EL (cell line): ENCODE measurements around the gene HGD.
"Not testable (repeated sequence)": the region's sequence is repeated elsewhere in the genome, so short reads cannot be mapped to it uniquely, and the experiment has no call there.

Experiments used
- DNase-seq: peaks from one replicate; pipeline ENCODE4 v3.0.0-alpha.2; 2016

The HGD gene

DNA sequence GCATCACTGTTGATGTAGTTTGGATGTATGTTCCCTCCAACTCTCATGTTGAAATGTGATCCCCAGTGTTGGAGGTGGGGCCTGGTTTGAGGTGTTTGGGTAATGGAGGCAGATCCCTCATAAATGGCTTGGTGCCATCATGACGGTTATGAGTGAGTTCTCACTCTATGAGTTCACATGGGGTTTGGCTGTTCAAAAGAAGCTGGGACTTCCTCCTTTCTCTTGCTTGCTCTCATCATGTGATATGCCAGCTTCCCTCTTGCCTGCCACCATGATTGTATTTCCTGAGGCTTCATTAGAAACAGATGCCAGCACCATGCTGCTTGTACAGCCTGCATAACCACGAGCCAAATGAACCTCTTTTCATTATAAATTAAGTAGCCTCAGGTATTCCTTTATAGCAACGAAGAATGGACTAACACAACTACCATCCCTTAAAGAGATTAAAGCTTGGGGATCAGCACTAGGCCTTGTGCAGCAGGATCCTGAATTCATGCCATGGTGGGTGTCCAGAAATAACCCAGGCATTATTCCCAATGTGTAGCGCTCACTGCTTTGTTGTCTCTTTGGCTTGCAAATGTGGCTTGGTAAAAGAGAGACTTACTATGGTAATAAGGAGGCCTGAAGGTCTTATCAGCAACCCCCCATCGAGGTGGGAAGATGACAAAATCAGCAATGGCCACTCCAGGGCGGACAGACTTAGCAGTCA is 44.0 kb downstream of the HGD start:
- no peak for DNase-seq

- no peak for DNase-seq
Measured at GRCh38 chr3:120636795-120637401, 45.1 kb downstream of the HGD start.

- DNase-seq: no peak
Measured at GRCh38 chr3:120634539-120634938, 47.5 kb downstream of the HGD start.

DNA sequence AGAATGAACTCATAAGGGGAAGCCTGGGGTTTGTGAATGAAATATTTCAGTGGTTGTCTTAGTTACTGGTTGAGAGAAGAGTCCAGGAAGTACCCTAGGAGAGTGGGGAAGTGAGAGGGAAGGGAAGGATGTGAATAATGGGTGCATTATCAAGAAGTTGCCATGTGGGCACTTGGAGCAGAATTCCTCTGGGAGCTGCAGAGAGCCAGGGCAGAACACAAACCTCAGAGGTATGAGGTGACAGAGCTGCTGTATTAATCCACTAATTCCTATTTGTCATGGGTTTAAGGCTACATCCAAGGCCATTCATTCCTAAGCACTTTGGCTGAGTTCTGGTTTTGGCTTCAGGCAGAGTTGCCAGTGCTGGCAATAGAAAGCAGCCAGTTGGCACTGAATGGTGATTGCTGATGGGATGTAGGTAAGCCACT is 56.9 kb downstream of the HGD start:
- DNase-seq: peak; percentile 7

GRCh38 chr3:120623727-120624093 is 58.3 kb downstream of the HGD start:
- DNase-seq: no peak

DNA sequence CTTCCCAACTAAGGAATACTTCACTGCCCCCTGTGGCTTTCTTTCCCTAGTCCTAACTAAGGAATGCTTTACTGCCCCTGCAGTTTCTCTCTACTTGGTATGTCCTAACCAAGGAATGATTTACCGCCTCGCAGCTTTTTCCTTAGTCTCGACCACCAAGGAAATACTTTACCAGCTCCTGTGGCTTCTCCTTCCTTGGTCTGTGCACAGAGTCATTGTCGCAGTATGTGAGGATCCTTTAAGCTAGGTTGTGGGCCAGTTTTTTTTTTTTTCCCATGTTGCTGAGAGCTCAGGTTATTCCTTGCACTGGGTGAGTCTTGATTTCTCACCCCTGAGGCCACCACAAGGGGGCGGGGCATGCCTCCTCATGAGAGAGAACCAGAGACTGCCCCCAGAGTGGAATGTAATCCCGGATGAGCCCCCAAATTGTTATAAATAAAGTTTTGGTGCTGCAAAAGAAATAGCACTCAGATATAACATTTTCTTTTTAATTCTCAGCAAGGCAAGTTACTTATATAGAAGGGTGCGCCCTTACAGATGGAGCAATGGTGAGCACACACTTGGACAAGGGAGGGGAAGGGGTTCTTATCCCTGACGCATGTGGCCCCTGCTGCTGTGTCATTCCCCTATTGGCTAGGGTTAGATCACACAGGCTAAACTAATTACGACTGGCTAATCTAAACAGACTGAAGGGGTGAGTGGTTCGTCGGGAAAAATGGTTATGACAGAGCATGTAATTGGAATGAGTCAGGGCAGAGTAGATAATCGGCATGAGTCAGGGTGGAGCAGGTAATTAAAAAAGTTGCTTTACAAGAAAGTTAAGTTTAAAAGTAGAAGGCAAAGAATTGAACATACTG is 58.9 kb downstream of the HGD start:
- DNase-seq: peak; percentile 88

DNA sequence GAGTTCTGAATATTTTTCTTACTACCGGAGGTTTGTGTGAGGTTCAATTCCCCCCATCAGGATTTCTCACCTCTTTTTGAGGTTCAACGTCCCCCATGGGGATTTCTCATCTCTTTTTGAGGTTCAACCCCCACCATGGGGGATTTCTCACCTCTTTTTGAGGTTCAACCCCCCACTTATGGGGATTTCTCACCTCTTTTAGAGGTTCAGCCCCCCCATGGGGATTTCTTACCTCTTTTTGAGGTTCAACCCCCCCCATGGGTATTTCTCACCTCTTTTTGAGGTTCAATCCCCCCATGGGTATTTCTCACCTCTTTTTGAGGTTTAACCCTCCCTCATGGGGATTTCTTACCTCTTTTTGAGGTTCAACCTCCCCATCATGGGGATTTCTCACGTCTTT is 59.6 kb downstream of the HGD start:
- no peak for DNase-seq

- not testable (repeated sequence) for DNase-seq
Measured at GRCh38 chr3:120616745-120617144, 65.3 kb downstream of the HGD start.

DNA sequence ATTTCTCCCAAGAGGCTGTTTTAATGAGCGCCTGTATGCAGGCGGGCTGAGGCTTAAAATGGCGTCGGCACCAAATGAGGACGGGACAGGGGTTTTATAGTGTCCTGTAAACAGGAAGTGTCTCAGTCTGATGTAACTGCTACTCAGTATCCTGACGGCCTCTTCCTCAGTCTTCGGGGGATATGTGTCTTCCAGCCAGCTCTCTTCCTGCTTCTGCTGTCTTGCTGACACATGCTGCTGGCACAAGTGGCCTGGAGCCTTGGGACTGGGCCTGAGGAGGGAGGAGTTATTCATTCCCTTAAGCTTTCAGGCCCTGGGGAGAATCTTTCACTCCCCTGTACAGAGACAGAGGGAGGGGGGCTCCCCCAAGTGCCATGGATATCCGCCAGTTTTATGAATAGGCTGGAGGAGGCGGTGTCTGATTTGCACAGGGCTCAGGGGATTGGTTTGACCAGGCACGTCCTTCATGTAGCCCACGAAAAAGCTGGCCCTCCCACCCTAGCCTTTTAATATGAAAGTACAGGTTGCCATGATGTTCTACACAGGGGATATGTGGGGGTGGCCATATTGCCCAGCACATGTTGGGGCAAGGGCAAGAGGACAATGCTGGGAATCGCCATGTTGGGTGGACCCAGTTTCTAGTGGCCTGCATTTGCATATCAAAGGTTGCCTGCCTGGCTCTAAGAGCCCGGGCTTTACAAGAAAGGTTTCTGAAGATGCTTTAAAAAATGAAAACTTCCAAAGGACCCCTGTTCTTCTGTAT is 66.0 kb downstream of the HGD start:
- DNase-seq: peak; percentile 86

- DNase-seq: no peak
Measured at GRCh38 chr3:120614765-120615164, 67.3 kb downstream of the HGD start.

- no peak for DNase-seq
Measured at GRCh38 chr3:120608506-120608905, 73.5 kb downstream of the HGD start.

DNA sequence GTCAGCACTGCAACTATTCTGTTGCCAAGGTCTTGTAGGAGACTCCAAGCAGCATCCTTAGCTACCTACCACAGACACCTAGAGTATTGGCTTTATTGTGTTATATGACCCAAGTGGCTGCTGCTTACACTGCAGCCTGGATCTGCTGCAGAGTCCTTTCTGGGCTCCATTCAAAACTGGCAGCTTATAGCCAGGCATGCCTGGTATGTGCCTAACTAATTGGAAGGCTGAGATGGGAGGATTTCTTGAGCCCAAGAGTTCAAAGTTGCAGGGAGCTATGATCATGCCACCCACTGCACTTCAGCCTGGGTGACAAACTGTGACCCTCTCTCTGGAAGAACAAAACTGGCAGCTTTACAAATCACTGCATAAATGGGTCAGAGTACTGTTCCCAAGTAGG is 77.3 kb downstream of the HGD start:
- DNase-seq: no peak

DNA sequence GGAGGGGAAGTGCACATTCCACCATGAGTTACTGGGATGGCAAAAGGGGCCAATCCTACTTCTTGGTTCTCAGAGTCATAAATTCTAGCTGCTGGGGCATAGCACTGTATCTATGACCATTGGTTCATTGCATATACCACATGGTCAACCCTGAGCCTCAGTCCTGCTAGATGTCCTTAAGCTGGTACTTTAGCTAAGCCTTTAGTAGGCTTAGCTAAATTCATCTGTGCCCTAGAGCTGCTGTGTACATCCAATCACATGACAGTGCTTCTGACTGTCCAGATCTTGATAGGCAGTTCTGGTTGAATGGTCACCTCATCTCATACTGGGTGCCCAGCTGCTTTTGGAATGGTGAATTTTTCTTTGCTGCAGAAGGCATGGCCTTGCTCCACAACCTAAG is 77.7 kb downstream of the HGD start:
- no peak for DNase-seq

GRCh38 chr3:120602682-120603081 is 79.4 kb downstream of the HGD start:
- DNase-seq: no peak

DNA sequence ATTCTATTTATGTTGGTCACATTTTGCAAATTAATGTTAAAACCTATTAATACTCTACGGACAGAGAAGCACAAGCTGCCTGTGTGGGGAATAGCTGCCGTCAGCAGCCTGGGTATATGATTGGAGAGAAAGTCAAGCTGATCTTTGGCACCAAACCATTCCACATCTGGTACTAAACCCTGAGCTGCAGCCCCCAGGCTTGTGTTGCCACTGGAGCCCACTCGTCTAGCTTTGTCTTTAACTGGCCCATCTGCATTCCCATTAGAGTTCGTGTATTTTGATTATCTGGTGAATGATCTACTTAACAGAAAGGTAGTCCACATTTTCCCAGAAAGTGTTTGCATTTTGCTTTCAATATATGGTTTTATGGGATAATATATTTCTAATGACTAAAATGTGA is 80.5 kb downstream of the HGD start:
- no peak for DNase-seq

DNA sequence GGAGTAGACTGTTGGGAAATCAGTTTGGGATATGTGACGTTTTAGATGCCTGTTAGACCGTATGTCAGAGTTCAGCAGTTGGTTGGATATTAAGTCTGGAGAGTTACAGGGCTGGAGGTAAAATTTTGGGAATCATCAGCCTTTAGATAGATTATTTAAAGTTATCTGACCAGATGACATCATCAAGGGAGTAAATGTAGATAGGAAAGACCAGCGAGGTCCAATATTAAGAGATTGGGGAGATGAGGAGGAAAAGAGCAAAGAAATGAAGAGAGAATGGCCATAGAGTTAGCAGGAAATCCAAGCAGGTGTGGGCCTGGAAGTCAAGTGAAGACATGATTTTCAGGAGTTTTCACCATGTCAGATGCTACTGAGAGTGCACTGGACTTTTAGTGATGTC is 82.8 kb downstream of the HGD start:
- no peak for DNase-seq

DNA sequence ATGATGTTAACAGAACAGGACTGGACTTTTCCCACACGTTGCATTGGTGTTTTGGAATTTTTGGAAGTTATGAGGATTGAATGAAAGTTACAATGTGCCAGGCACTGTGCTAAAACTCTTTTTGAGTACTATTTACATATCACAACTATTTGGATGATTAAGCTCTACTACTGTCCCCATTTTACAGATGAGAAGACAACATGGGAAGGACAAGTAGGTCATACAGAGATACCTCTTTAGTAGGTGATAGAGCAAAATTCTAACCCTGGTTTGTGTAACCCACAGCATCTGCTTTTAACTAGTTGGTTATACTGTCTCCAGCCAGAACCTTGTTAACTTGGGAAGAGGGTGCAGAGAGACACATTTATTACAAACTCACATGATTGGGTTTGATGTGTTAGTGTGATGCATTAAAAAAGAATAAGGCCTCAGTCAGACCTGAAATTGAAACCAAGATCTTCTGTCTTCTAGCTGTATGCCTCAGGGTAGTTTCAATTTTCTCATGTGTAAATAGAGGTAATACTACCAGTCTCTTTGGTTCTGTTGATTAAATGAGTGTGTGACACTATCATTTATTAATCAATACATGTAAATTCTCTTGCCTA is 84.5 kb downstream of the HGD start:
- no peak for DNase-seq

DNA sequence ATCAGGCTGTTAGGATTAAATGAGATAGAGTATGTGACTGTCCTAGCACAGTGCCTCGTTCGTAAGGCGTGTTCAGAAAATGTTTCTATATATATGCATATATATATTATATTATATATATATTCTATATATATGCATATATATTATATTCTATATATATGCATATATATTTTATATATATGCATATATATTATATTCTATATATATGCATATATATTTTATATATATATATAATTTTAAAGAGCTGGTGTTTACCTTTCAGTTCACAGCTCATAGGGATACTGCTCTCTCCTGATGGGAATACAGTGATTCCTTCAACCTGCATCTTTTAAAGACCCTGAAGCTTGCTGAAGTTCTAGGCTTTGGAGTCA is 85.2 kb downstream of the HGD start:
- DNase-seq: no peak

DNA sequence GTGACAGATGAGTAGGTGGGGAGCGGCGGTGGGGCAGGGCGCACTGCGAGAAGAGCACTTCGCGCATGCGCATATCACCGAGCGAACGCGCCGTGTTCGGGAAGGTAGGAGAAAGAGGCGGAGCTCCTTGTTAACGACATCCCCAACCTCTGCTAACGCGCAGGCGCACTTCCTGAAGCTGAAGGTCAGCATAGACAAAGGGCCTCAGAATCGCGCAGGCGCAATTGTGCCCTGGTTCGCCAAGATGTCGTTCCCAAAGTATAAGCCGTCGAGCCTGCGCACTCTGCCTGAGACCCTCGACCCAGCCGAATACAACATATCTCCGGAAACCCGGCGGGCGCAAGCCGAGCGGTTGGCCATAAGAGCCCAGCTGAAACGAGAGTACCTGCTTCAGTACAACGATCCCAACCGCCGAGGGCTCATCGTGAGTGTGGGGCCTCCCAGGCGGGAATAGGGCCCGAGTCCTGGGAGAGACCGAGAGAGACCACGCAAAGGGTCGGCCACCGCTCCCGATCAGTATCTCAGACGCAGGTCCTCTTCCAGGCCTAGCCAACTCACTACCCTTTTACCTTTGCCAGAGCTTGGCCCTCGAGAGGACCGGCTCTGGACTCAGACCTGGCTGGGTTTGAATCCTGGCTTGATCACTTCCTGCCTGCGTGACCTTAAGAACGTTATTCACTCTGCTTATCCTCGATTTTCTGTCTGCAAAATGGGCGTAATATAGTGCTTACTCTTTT is 85.8 kb downstream of the HGD start, which contains the start of gene NDUFB4:
TSS of gene NDUFB4 (plus strand) at position 221 of the 737 bp plus-strand sequence. CDS start at position 245, 24 bp downstream.
- DNase-seq: peak; percentile 99

- DNase-seq: no peak
Measured at GRCh38 chr3:120595788-120596115, 86.3 kb downstream of the HGD start.

DNA sequence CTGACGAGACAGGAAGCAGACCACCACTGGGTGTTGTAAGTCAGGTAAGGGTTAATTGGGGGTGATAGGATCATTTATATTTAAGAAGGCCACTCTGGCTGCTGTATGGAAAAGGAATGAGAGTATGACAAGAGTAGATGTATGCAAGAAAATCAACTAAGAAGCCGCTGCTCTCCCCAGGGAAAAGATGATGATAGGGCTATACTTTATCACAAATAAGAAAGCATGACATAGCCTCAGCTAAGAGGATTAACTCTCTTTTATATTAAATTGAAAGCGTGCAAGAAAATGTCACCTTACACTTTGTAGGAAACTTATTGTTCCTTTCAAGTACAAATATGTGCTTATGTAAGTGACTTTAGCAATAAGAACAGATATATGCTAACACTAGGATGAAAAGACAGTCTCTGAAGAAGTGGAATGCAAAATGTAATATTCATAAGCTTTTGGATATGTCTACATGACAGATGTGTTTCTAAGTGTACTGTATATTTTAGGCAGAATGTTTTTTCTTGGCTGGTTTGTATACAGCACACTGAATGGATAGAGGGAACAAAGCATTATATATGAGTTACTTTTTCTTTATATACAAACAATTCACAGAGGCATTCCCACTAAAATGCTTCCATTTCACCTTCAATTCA is 94.6 kb downstream of the HGD start:
- DNase-seq: no peak
